Liver (tissue), 9 donors: Measurements from ENCODE around the gene KLHDC9. TPM values are rescaled to one million over a fixed set of nuclear protein-coding genes. Genes with fewer than 3 reads are reported as not detected.

Experiments used
- DNase-seq: peaks from one replicate; pipeline ENCODE4 v3.0.0-alpha.2; 2017; ENCODE audit warnings: low spot score
- H3K27ac ChIP-seq, 2 donors: one replicate each; pipeline ENCODE4 v1.7.0; 2013; ENCODE audit warnings: inconsistent platforms in 2 of 2, low read length in 2 of 2, control low read depth in 1 of 2, low read depth in 1 of 2, mild to moderate bottlenecking in 1 of 2
- H3K27me3 ChIP-seq, 4 donors: one replicate each; pipeline versions ENCODE4 v1.6.1 to v1.7.0; 2013; ENCODE audit warnings: low read length in 3 of 4, inconsistent platforms in 1 of 4, mild to moderate bottlenecking in 1 of 4, moderate library complexity in 1 of 4; ENCODE audit not compliant: control insufficient read depth in 4 of 4, insufficient read depth in 4 of 4
- H3K36me3 ChIP-seq, 4 donors: one replicate each; pipeline versions ENCODE4 v1.6.1 to v1.7.0; 2013; ENCODE audit warnings: low read length in 3 of 4, mild to moderate bottlenecking in 3 of 4, low read depth in 1 of 4, moderate library complexity in 1 of 4; ENCODE audit not compliant: control insufficient read depth in 4 of 4, insufficient read depth in 3 of 4
- H3K4me1 ChIP-seq, 4 donors: one replicate each; pipeline versions ENCODE4 v1.6.1 to v1.7.0; 2013; ENCODE audit warnings: low read length in 3 of 4, mild to moderate bottlenecking in 3 of 4, moderate library complexity in 1 of 4; ENCODE audit not compliant: control insufficient read depth in 4 of 4, insufficient read depth in 4 of 4
- H3K4me3 ChIP-seq, 3 donors: one replicate each; pipeline versions ENCODE4 v1.6.1 to v1.7.0; 2013; ENCODE audit warnings: low read length in 3 of 3, control low read depth in 1 of 3, low read depth in 1 of 3, mild to moderate bottlenecking in 1 of 3
- H3K9ac ChIP-seq, 2 donors: one replicate each; pipeline ENCODE4 v1.7.0; 2013; ENCODE audit warnings: low read length in 2 of 2, mild to moderate bottlenecking in 2 of 2, moderate library complexity in 2 of 2, control low read depth in 1 of 2, low read depth in 1 of 2
- H3K9me3 ChIP-seq, 4 donors: one replicate each; pipeline versions ENCODE4 v1.6.1 to v1.7.0; 2013; ENCODE audit warnings: low read length in 3 of 4; ENCODE audit not compliant: control insufficient read depth in 4 of 4
- EGR1 ChIP-seq, 2 donors: IDR thresholded peaks; 2 replicates each; pipeline ENCODE4 v1.6.1; 2016 to 2018; ENCODE audit warnings: antibody characterized with exemption in 2 of 2, low read depth in 2 of 2
- FOXA1 ChIP-seq: IDR thresholded peaks from 2 replicates; pipeline ENCODE4 v1.6.1; 2016; ENCODE audit warnings: antibody characterized with exemption
- FOXA2 ChIP-seq: IDR thresholded peaks from 2 replicates; pipeline ENCODE4 v1.6.1; 2016; ENCODE audit warnings: antibody characterized with exemption
- GABPA ChIP-seq, 2 donors: IDR thresholded peaks in 1 of 2; conservative IDR thresholded peaks in 1 of 2; 2 replicates each; pipeline ENCODE4 v1.6.1; 2016; ENCODE audit warnings: antibody characterized with exemption in 2 of 2, mild to moderate bottlenecking in 1 of 2, moderate library complexity in 1 of 2
- HNF4A ChIP-seq, 2 donors: conservative IDR thresholded peaks; 2 replicates each; pipeline ENCODE4 v1.6.1; 2016; ENCODE audit warnings: antibody characterized with exemption in 2 of 2, mild to moderate bottlenecking in 2 of 2
- HNF4G ChIP-seq: IDR thresholded peaks from 2 replicates; pipeline ENCODE4 v1.6.1; 2016; ENCODE audit warnings: antibody characterized with exemption
- JUND ChIP-seq, 2 donors: IDR thresholded peaks; 2 replicates each; pipeline ENCODE4 v1.6.1; 2016; ENCODE audit warnings: antibody characterized with exemption in 2 of 2
- NR2F2 ChIP-seq: IDR thresholded peaks from 2 replicates; pipeline ENCODE4 v1.6.1; 2016; ENCODE audit warnings: antibody characterized with exemption
- RAD21 ChIP-seq, 2 donors: IDR thresholded peaks; 2 replicates each; pipeline ENCODE4 v1.6.1; 2016; ENCODE audit warnings: antibody characterized with exemption in 2 of 2, mild to moderate bottlenecking in 2 of 2
- RXRA ChIP-seq, 2 donors: IDR thresholded peaks; 2 replicates each; pipeline ENCODE4 v1.6.1; 2017 to 2018; ENCODE audit warnings: antibody characterized with exemption in 2 of 2, mild to moderate bottlenecking in 1 of 2
- SP1 ChIP-seq: IDR thresholded peaks from 2 replicates; pipeline ENCODE4 v1.6.1; 2018; ENCODE audit warnings: antibody characterized with exemption, mild to moderate bottlenecking
- TAF1 ChIP-seq: conservative IDR thresholded peaks from 2 replicates; pipeline ENCODE4 v1.6.1; 2016; ENCODE audit warnings: antibody characterized with exemption, mild to moderate bottlenecking
- YY1 ChIP-seq: IDR thresholded peaks from 2 replicates; pipeline ENCODE4 v1.6.1; 2016; ENCODE audit warnings: antibody characterized with exemption, mild to moderate bottlenecking
- WGBS: extraction: QIAGEN DNeasy Blood & Tissue Kit; methylation state at CpG from one replicate; pipeline ENCODE4 v1.1.7; 2013; 5-methylcytosine and 5-hydroxymethylcytosine counted together
- polyA plus RNA-seq, 2 donors: library from polyadenylated mRNA; stranded (reverse) in 1 of 2; unstranded in 1 of 2; fragments of 200-250 nt in 1 of 2; fragments of >200 nt in 1 of 2; fragmentation: Nextera tagmentation in 1 of 2; extraction: Ambion mirVana in 1 of 2; gene quantifications; one replicate each; pipeline versions ENCODE4 v1.2.1 to v1.2.3, GENCODE V29; 2013 to 2015
- total RNA-seq, 2 donors: library from RNA; depleted of rRNA; stranded (reverse); fragments of >200 nt; gene quantifications; one replicate each; pipeline ENCODE4 v1.2.3, GENCODE V29; 2014
- TF ChIP-seq, protein P1 (sequence below): IDR thresholded peaks from 2 replicates; pipeline ENCODE4 v1.6.1; 2016; ENCODE audit warnings: antibody characterized with exemption
- TF ChIP-seq, protein P2 (sequence below): fragments of 150-350 bp; IDR thresholded peaks from 2 replicates; pipeline ENCODE4 v1.5.1; 2017; ENCODE audit warnings: improper control_type of control experiment, low read depth, low read length; ENCODE audit not compliant: missing input control
- TF ChIP-seq, protein P3 (sequence below): IDR thresholded peaks from 2 replicates; pipeline ENCODE4 v1.6.1; 2016; ENCODE audit warnings: antibody characterized with exemption
- TF ChIP-seq, protein P4 (sequence below): IDR thresholded peaks from 2 replicates; pipeline ENCODE4 v1.6.1; 2016; ENCODE audit warnings: antibody characterized with exemption, mild to moderate bottlenecking
- TF ChIP-seq, protein P5 (sequence below): IDR thresholded peaks from 2 replicates; pipeline ENCODE4 v1.6.1; 2016; ENCODE audit warnings: antibody characterized with exemption
- donor health status: healthy.
- donor health status: healthy.
- donor health status: healthy.
- donor health status: healthy.
- donor health status: healthy.

Gene KLHDC9
- total and polyA plus RNA-seq, 4 donors = 1.9 to 3.3 (median 2.6) TPM

- no peak overlapping the region for H3K4me3 ChIP-seq
- no peaks in the 10 kb centered on the region for H3K36me3 ChIP-seq
- no peak for DNase-seq
- H3K27ac ChIP-seq = no peak overlapping the region
- H3K9me3 ChIP-seq = no peaks in the 10 kb centered on the region
- H3K27me3 ChIP-seq = no peaks in the 10 kb centered on the region
- 100% methylated on average over 1 of the region's 1 CpG for WGBS
- TF ChIP-seq FOXA2 (no peak), JUND (IDR thresholded peaks at IDR 0.05) (no peak), FOXA1 (no peak), EGR1 (IDR thresholded peaks at IDR 0.05; ENCODE audit: low read depth in 2 of 2) (no peak), YY1 (no peak), RXRA (IDR thresholded peaks at IDR 0.05) (no peak), HNF4G (no peak), HNF4A (conservative IDR thresholded peaks at IDR 0.05) (no peak), TAF1 (no peak), SP1 (no peak), RAD21 (IDR thresholded peaks at IDR 0.05) (no peak), GABPA (IDR thresholded peaks at IDR 0.05 in 1 of 2, conservative IDR thresholded peaks at IDR 0.05 in 1 of 2) (no peak), NR2F2 (no peak)
- TF ChIP-seq, protein P1, sequence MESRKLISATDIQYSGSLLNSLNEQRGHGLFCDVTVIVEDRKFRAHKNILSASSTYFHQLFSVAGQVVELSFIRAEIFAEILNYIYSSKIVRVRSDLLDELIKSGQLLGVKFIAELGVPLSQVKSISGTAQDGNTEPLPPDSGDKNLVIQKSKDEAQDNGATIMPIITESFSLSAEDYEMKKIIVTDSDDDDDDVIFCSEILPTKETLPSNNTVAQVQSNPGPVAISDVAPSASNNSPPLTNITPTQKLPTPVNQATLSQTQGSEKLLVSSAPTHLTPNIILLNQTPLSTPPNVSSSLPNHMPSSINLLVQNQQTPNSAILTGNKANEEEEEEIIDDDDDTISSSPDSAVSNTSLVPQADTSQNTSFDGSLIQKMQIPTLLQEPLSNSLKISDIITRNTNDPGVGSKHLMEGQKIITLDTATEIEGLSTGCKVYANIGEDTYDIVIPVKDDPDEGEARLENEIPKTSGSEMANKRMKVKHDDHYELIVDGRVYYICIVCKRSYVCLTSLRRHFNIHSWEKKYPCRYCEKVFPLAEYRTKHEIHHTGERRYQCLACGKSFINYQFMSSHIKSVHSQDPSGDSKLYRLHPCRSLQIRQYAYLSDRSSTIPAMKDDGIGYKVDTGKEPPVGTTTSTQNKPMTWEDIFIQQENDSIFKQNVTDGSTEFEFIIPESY = no peak
- TF ChIP-seq, protein P2, sequence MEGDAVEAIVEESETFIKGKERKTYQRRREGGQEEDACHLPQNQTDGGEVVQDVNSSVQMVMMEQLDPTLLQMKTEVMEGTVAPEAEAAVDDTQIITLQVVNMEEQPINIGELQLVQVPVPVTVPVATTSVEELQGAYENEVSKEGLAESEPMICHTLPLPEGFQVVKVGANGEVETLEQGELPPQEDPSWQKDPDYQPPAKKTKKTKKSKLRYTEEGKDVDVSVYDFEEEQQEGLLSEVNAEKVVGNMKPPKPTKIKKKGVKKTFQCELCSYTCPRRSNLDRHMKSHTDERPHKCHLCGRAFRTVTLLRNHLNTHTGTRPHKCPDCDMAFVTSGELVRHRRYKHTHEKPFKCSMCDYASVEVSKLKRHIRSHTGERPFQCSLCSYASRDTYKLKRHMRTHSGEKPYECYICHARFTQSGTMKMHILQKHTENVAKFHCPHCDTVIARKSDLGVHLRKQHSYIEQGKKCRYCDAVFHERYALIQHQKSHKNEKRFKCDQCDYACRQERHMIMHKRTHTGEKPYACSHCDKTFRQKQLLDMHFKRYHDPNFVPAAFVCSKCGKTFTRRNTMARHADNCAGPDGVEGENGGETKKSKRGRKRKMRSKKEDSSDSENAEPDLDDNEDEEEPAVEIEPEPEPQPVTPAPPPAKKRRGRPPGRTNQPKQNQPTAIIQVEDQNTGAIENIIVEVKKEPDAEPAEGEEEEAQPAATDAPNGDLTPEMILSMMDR = no peak
- TF ChIP-seq, protein P3, sequence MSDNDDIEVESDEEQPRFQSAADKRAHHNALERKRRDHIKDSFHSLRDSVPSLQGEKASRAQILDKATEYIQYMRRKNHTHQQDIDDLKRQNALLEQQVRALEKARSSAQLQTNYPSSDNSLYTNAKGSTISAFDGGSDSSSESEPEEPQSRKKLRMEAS = no peak
- TF ChIP-seq, protein P4, sequence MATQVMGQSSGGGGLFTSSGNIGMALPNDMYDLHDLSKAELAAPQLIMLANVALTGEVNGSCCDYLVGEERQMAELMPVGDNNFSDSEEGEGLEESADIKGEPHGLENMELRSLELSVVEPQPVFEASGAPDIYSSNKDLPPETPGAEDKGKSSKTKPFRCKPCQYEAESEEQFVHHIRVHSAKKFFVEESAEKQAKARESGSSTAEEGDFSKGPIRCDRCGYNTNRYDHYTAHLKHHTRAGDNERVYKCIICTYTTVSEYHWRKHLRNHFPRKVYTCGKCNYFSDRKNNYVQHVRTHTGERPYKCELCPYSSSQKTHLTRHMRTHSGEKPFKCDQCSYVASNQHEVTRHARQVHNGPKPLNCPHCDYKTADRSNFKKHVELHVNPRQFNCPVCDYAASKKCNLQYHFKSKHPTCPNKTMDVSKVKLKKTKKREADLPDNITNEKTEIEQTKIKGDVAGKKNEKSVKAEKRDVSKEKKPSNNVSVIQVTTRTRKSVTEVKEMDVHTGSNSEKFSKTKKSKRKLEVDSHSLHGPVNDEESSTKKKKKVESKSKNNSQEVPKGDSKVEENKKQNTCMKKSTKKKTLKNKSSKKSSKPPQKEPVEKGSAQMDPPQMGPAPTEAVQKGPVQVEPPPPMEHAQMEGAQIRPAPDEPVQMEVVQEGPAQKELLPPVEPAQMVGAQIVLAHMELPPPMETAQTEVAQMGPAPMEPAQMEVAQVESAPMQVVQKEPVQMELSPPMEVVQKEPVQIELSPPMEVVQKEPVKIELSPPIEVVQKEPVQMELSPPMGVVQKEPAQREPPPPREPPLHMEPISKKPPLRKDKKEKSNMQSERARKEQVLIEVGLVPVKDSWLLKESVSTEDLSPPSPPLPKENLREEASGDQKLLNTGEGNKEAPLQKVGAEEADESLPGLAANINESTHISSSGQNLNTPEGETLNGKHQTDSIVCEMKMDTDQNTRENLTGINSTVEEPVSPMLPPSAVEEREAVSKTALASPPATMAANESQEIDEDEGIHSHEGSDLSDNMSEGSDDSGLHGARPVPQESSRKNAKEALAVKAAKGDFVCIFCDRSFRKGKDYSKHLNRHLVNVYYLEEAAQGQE = no peak
- TF ChIP-seq, protein P5, sequence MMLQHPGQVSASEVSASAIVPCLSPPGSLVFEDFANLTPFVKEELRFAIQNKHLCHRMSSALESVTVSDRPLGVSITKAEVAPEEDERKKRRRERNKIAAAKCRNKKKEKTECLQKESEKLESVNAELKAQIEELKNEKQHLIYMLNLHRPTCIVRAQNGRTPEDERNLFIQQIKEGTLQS = no peak
- H3K4me1 ChIP-seq = peaks cover 0 to 1% (median 0%) of the 10 kb centered on the region in 4 donors
- no peak overlapping the region for H3K9ac ChIP-seq
Observed at GRCh38 chr1:161084597-161084988, 13.6 kb upstream of the KLHDC9 start.
